NCI-H2227 treated with DMSO at 0.1 percent for 48 hours (cell line): Measurements from ENCODE around the gene KIF9.
"Not testable (repeated sequence)": the region's sequence is repeated elsewhere in the genome, so short reads cannot be mapped to it uniquely, and the experiment has no call there.

Source experiments
- DNase-seq: peaks from one replicate; lab custom pipeline; 2025; lab: John Stamatoyannopoulos, UW

Gene KIF9

DNA sequence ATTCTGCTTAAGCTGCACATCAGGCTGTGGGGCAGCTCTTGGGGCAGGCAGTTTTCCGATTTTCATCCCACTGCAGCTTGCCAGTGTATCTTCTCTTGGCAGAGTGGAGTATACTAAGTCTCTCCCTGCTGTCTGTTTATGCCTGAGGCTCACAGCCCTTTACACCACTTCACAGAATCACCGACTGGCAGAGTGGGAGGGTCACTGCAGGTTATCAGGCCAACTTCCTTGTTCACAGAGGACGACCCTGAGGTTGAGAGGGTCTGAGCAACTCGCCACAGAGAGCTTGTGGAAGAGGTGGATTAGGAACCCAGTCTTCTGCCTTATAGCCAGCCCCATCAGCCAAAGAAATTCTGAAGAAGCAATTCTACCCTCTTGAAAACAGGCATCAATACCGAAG, 30.9 kb downstream of the KIF9 start:
- no peak for DNase-seq

- not testable (repeated sequence) for DNase-seq
Measured at GRCh38 chr3:47251085-47251484, 31.5 kb downstream of the KIF9 start.

DNA sequence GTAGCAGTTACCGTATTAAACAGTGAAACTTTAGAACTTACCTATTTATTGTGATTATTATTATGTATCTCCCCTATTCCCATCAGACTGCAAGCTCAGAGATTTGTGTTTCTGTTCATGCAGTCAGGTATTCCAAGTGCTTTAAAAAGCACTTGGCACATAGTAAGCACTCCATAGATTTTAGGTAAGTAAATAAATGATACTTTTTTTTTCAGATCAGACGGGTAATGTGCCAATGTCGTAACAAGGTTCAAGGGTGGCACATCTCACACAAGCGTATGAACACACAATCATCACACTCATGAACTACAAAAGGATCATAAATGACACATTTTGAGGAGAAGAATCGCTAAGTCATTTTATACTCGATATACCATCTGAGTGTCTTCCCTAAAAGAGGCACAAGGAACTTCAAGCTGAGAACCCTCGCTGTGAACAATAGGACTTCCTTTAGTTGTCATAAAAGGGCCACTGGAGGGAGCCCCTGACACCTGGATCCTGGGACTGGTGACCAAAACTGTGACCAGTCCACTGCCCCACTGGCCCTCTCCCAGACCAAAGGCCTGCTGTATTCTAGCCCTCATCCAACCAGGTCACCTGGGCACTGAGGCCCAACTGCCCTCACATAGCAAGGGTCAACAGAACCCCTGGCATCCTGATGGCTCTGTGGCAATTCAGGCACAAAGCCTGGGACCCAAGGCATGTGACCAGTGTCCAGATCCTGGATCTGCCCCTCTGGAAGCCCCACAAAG, 32.1 kb downstream of the KIF9 start:
- DNase-seq: no peak

DNA sequence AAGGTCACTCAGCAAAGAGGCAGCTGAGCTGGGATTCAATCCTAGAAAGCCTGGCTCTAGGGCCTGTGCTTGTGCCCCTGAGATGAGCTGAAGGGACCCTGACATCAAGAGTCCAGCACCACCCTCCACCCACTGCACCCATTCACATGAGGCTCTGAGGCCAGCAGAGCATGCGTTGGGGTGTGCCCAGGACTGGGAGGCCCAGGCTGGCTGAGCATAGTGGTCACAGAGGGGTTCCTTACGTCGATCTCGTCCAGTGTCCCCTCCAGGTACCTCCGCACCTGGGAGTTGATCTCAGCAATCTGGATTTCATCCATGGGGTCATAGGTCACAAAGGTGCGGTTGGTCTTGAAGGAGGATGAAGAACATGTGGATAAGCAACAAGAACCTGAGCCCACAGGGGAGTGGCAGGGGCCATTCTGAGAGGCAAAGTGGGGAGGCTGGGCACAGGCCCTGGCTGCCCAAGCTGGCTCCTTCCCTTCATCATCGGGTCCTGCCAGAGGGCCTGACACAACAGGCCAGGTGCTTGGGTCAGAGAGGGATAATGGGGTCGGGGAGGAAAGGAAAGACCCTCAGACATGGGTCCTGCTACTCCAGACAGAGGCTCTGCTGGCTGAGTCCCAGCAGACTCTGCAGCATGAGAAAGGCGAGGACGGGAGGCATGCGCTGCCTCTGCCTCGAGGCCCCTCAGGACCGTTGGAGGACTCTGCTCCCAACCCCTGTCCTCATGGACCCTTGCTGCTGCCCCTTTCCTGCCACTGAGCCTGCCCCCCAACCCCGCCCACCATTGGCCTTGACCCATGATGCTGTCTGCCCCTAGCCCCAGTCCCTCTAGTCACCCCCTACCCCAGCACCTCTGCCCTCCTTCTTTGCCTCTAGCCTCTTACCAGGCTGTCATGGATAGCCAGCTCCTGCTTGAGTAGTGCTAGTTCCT, 35.2 kb downstream of the KIF9 start:
- no peak for DNase-seq

DNA sequence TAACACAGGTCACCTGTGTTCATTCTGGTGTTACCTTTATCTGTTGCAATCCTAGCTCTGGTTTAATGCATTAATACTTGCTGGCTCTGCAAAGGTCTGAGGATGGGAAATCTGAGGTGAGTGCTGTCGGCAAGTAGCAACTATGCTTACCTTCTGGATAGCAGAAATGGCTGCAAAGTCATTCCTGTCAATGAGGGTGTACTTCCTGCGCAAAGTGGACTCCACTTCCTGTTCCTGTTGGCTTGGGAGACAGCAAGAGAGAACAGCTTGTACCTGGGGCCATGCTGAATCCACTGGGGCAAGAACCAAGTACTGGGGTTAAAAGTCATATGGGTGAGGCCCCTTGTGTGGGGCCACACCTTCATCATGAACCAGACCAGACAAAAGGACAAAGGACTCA, 37.3 kb downstream of the KIF9 start:
- DNase-seq: no peak

DNA sequence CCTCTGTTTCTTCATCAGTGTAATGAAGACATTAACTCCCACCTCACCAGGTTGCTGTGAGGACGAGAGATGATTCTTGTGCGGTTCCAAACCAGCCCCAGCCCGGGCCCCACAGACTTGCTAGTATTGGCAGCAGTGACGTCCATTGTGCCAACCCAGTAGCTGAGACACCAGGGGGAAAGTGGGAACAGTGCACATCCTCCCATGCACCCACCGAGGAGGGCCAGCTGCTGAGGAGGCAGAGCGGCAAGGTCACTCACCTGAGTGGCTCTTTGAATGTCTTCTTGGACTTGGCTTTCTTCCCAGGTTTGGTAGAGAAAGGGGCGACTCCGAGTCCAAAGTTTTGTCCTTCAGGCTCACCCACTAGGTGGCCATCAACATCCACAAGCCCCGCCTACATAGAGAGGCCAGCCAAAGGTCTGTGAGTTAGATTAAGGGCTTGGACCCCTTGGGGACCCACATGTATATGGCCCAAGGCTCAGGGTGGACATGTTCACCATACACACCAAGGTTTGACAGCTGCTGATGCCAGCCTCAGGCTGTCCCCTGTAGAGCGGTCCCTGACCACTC, 38.0 kb downstream of the KIF9 start:
- no peak for DNase-seq

- no peak for DNase-seq
Measured at GRCh38 chr3:47243419-47244147, 39.0 kb downstream of the KIF9 start.

DNA sequence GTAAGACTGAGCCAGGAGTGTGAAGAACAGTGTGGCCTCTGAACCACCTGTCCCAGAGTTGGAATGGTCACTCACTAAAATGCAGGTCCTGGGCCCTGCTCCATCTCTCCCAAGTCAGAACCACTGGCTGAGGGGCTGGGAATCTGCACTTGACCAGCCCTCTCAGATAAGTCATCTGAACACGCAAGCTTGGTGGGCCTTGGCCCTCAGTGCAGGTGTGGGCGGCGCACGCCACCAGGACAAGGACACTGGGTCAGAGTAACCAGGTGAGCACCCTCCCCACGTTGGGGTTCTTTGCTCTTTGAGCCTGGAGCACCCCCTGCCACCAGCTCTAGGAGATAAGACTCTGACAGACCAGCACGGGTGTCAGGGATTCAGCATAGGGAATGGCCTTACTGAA, 42.7 kb downstream of the KIF9 start:
- DNase-seq: no peak

DNA sequence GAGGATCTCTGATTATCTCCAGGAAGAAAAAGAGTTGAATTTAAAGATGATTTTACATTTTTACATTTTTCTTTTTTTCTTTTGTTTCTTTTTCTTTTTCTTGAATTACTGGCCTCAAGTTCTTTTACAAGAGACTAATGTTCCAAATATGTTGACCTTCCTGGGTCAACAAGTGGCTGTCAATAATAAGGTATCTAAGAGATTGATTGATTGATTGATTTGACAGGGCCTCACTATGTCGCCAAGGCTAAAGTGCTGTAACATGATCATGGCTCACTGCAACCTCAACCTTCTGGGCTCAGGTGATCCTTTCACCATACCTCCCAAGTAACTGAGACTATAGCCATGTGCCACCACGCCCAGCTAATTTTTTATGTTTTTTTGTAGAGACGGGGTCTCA, 44.6 kb downstream of the KIF9 start:
- no peak for DNase-seq

DNA sequence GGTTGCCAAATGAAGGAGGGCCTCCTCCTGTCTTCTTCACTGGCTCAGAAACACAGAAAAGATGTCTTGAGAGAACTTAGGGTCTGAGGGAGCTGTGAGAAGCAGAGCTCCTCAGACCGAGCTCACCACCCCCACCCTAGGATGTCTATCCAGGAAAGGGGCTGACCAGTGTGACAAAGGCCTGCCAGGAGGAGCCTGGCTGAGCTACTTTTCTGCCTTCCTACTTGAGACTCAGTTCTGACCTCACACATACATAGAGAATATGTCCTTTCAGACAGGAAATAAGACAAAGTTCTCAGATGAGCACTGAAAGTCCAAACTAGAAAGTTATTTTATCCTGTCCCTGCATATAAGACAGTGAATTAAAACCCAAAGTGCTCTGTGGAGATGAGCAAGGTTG, 54.5 kb downstream of the KIF9 start:
- DNase-seq: no peak

GRCh38 chr3:47227678-47228077, 54.9 kb downstream of the KIF9 start:
- DNase-seq: no peak

DNA sequence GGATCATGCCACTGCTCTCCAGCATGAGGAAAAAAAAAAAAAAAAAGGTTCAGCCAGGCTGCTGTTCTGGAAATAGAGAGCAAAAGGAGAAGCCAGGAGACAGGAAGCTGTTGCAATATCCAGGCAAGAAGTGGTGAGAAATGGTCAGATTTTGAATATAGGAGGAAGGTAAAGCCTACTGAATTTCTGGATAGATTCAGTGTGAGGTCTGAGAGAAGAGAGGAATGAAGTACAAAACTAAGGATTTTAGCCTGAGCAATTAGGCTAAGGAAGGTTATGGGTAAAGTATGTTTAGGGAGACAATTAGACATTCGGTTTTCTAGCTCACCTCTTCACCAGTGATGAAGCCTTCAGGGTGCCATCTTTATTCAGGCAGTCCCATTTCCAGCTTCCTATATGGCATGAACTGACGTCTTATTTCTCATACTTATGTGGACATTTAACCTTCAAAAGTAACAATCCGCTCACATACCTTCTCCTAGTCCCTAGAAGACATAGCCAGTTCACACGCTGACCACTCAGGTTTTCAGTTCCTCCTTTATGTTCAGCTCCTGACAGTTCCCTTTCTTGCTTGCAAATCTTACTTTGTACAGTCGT, 57.2 kb downstream of the KIF9 start:
- DNase-seq: no peak

- no peak for DNase-seq
Measured at GRCh38 chr3:47223755-47224154, 58.8 kb downstream of the KIF9 start.

DNA sequence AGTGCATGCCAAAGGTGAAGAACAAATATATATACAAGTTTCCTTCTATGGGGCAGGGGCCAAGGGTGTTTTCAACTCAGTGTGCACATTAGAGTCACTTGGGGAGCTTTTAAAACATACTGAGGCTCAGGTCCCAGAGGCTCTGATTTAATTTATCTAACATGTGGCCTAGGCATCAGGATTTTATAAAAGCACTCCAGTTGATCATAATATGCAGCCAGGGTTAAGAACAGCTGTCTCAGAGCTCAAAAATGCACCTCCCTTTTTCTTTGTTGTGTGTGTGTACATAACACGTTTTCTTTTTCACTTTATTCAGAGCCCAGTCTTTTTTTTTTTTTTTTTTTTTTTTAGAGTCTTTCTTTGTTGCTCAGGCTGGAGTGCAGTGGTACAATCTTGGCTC, 60.8 kb downstream of the KIF9 start:
- no peak for DNase-seq

- no peak for DNase-seq
Measured at GRCh38 chr3:47210863-47211405, 71.7 kb downstream of the KIF9 start.

GRCh38 chr3:47206022-47206421, 76.6 kb downstream of the KIF9 start:
- not testable (repeated sequence) for DNase-seq

DNA sequence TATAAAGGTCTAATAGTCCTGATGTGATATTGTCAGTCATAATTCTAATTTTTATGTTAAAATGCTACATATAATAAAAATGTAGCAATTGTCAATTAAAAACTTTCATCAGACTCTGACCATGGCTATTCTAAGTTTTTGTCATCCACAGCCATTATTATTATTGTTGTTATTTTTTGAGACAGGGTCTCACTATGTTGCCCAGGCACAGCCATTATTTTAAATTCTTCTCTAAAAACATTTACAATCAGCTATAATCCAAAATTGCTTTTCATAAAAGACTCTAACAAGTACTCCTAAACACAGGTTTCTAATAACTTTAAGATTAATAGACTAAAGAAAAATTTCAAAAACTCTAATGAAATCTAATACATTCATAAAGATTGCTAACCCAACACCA, 77.7 kb downstream of the KIF9 start:
- no peak for DNase-seq

DNA sequence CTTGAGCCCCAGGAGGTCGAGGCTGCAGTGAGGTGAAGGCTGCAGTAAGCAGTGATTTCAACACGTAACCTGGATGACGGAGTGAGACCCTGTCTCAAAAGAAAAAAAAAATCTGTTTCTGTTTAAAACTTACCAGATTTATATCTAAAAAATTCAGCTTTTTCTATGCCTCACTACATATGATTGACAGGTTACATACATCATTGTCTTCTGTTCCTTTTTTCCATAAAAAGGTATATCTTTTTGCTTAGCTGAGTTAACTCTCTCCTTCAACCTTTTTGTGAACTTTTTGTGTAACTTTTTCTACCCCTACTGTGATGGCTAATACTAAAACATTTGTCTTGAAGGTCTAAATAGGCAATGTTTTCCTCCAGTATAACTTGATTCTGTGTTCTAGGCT, 80.1 kb downstream of the KIF9 start:
- no peak for DNase-seq

DNA sequence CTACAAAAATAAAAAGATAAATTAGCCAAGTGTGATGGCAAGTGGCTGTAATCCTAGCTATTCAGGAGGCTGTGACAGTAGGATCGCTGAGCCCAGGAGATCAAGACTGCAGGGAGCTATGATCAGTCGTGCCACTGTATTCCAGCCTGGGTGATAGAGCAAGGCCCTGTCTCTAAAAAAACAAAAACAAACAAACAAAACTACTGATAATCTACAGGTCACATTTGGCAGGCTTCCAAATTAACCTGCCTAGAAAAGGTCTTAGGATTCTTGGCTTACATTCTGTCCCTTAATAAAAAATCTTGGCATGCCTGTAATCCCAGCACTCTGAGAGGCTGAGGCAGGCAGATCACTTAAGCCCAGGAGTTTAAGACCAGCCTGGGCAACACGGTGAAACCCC, 85.3 kb downstream of the KIF9 start:
- no peak for DNase-seq

DNA sequence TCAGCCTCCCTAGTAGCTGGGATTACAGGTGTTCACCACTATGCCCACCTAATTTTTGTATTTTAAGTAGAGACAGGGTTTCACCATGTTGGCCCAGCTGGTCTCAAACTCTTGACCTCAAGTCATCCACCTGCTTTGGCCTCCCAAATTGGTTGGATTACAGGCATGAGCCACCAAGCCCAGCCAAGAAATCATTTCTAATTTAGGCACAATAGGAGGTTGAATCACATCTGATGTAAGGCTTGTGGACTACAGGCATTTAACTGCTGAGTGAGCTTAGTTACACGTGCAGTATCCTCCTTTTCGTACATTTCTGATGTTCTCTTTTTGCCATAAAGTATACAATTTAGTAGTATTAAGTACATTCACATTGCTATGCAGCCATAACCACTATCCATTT, 87.6 kb downstream of the KIF9 start:
- DNase-seq: no peak
